HCT116 (cell line): ENCODE measurements around the gene PCDHGB5. TPM values are rescaled to one million over a fixed set of nuclear protein-coding genes. Genes with fewer than 3 reads are reported as not detected.

Experiments
- ATAC-seq: fragments of 200-7000 bp; cut with Tn5 transposase; 2 replicates; pipeline ENCODE4 v1.9.1; 2020; ENCODE audit warnings: mild to moderate bottlenecking, moderate library complexity
- BruUV-seq: library from RNA; stranded (reverse); fragments of 400-500 nt; replicated peaks from 2 replicates; lab custom pipeline; 2021; lab: Mats Ljungman, UMichigan
- CTCF ChIA-PET: fragments of 300-600 bp; sonication (Branson Sonifier 250); formaldehyde crosslinking; loops from one replicate; lab custom pipeline; 2021; ENCODE audit warnings: antibody characterized with exemption; lab: Charles Lee
- POLR2A ChIA-PET: fragments of 300-600, 350-600 bp; sonication (Branson Sonifier 250); formaldehyde crosslinking; loops from one replicate; lab custom pipeline; 2021; ENCODE audit warnings: antibody characterized with exemption; lab: Charles Lee
- RAD21 ChIA-PET, 2 experiments: fragments of 300-600 bp; sonication (Branson Sonifier 250); formaldehyde crosslinking; loops; one replicate each; lab custom pipeline; 2023; ENCODE audit warnings: low total read pairs in 2 of 2; ENCODE audit not compliant: uncharacterized antibody in 2 of 2, unreplicated experiment in 2 of 2, low non-redundant PET in 1 of 2; lab: Charles Lee
- DNase-seq: peaks from one replicate; pipeline ENCODE4 v3.0.0-alpha.2; 2010; ENCODE audit warnings: low read depth, low spot score
- H2AFZ ChIP-seq: fragments of 200-600 bp; shearing (Covaris generic), sonication (generic); 2 replicates; pipeline ENCODE4 v1.6.1; 2017; ENCODE audit warnings: low read depth, mixed run types, mixed read lengths, antibody characterized with exemption, low read length; ENCODE audit not compliant: poor library complexity, severe bottlenecking
- H3K27ac ChIP-seq: 2 replicates; pipeline ENCODE4 v1.5.1; 2012; ENCODE audit warnings: low read depth, low read length
- H3K27me3 ChIP-seq: fragments of 200-600 bp; sonication (generic); 2 replicates; pipeline ENCODE4 v1.6.1; 2016; ENCODE audit warnings: mixed run types, low read length, mixed read lengths; ENCODE audit not compliant: insufficient read depth
- H3K36me3 ChIP-seq, 2 experiments: fragments of 200-500 bp in 1 of 2; fragments of 200-600 bp in 1 of 2; sonication (Bioruptor generic) in 1 of 2; sonication (generic) in 1 of 2; 2 replicates each; pipeline versions ENCODE4 v1.5.1 to v1.6.1; 2014 to 2016; ENCODE audit warnings: low read length in 2 of 2, inconsistent platforms in 1 of 2, mixed read lengths in 1 of 2, mixed run types in 1 of 2; ENCODE audit not compliant: insufficient read depth in 2 of 2, control insufficient read depth in 1 of 2
- H3K4me1 ChIP-seq, 2 experiments: fragments of 200-600 bp in 1 of 2; sonication (generic) in 1 of 2; 2 replicates each; pipeline versions ENCODE4 v1.5.1 to v1.6.1; 2012 to 2017; ENCODE audit warnings: low read length in 2 of 2, inconsistent platforms in 1 of 2, mild to moderate bottlenecking in 1 of 2, mixed read lengths in 1 of 2, mixed run types in 1 of 2, moderate library complexity in 1 of 2; ENCODE audit not compliant: insufficient read depth in 2 of 2, control insufficient read depth in 1 of 2
- H3K4me2 ChIP-seq: fragments of 200-600 bp; sonication (generic); 2 replicates; pipeline ENCODE4 v1.6.1; 2017; ENCODE audit warnings: mixed run types, low read length, mixed read lengths
- H3K4me3 ChIP-seq, 2 experiments: fragments of 200-600 bp in 1 of 2; sonication (generic) in 1 of 2; replicated peaks in 1 of 2; 2 replicates each; pipeline ENCODE4 v1.5.1; 2011 to 2016; ENCODE audit warnings: low read length in 2 of 2, control low read depth in 1 of 2, low read depth in 1 of 2, mild to moderate bottlenecking in 1 of 2, mixed read lengths in 1 of 2, mixed run types in 1 of 2
- H3K79me2 ChIP-seq: fragments of 200-600 bp; sonication (generic); 2 replicates; pipeline ENCODE4 v1.6.1; 2017; ENCODE audit warnings: mild to moderate bottlenecking, mixed run types, low read length, moderate library complexity, mixed read lengths; ENCODE audit not compliant: insufficient read depth
- H3K9ac ChIP-seq: fragments of 200-600 bp; sonication (generic); 2 replicates; pipeline ENCODE4 v1.6.1; 2016; ENCODE audit warnings: low read length, mixed read lengths
- H3K9me2 ChIP-seq: fragments of 200-600 bp; sonication (generic), shearing (Covaris generic); 2 replicates; pipeline ENCODE4 v1.6.1; 2017; ENCODE audit warnings: mixed run types, mild to moderate bottlenecking, moderate library complexity; ENCODE audit not compliant: insufficient read depth
- H3K9me3 ChIP-seq, 2 experiments: fragments of 200-500 bp in 1 of 2; fragments of 200-600 bp in 1 of 2; sonication (Bioruptor generic) in 1 of 2; sonication (generic) in 1 of 2; 2 replicates each; pipeline ENCODE4 v1.6.1; 2014 to 2017; ENCODE audit warnings: low read length in 2 of 2, mixed read lengths in 2 of 2, inconsistent platforms in 1 of 2, low read depth in 1 of 2, mild to moderate bottlenecking in 1 of 2, mixed run types in 1 of 2, moderate library complexity in 1 of 2; ENCODE audit not compliant: control insufficient read depth in 1 of 2, insufficient read depth in 1 of 2
- H4K20me1 ChIP-seq: fragments of 200-600 bp; sonication (generic), shearing (Covaris generic); 2 replicates; pipeline ENCODE4 v1.6.1; 2017; ENCODE audit warnings: mixed run types, mild to moderate bottlenecking, moderate library complexity; ENCODE audit not compliant: insufficient read depth
- CBX3 ChIP-seq: IDR thresholded peaks from 2 replicates; pipeline ENCODE4 v1.6.1; 2012; ENCODE audit warnings: low read depth
- EGR1 ChIP-seq: IDR thresholded peaks from 2 replicates; pipeline ENCODE4 v1.6.1; 2012; ENCODE audit warnings: low read depth
- ELF1 ChIP-seq: IDR thresholded peaks from 2 replicates; pipeline ENCODE4 v1.6.1; 2012; ENCODE audit warnings: low read depth, borderline replicate concordance
- EZH2 ChIP-seq: fragments of 200-600 bp; sonication (generic); IDR thresholded peaks from 2 replicates; pipeline ENCODE4 v1.6.1; 2017; ENCODE audit warnings: antibody characterized with exemption, mixed run types
- EZH2phosphoT487 ChIP-seq: fragments of 200-600 bp; IDR thresholded peaks from 2 replicates; pipeline ENCODE4 v1.6.1; 2018; ENCODE audit warnings: antibody characterized with exemption, borderline replicate concordance
- JUND ChIP-seq: IDR thresholded peaks from 2 replicates; pipeline ENCODE4 v1.6.1; 2012
- POLR2AphosphoS5 ChIP-seq: IDR thresholded peaks from 2 replicates; pipeline ENCODE4 v1.6.1; 2011; ENCODE audit warnings: mild to moderate bottlenecking, low read depth, low read length, moderate library complexity
- ZNF274 ChIP-seq: fragments of 200-500 bp; sonication (Bioruptor generic); IDR thresholded peaks from 2 replicates; pipeline ENCODE4 v1.6.1; 2014; ENCODE audit warnings: mild to moderate bottlenecking, low read depth, low read length, inconsistent platforms
- intact Hi-C: fragments of 100-400 bp; cut with micrococcal nuclease; formaldehyde crosslinking; loops from 2 replicates; pipeline ENCODE4 v1.10.0; 2022
- total RNA-seq: library from RNA; stranded (reverse); gene quantifications from one replicate; pipeline ENCODE4 v1.2.1, GENCODE V29; 2021; ENCODE audit not compliant: unreplicated experiment
- TF ChIP-seq, protein P1 (sequence below), 3 experiments: fragments of 200-600 bp in 1 of 3; sonication (generic) in 1 of 3; IDR thresholded peaks in 2 of 3; conservative IDR thresholded peaks in 1 of 3; 2 replicates each; pipeline ENCODE4 v1.5.1; 2012 to 2017; ENCODE audit warnings: low read depth in 2 of 3, low read length in 2 of 3, antibody characterized with exemption in 1 of 3, borderline replicate concordance in 1 of 3, control low read depth in 1 of 3, mild to moderate bottlenecking in 1 of 3, mixed read lengths in 1 of 3, mixed run types in 1 of 3, moderate library complexity in 1 of 3; ENCODE audit not compliant: insufficient read depth in 1 of 3
- TF ChIP-seq, protein P2 (sequence below): IDR thresholded peaks from 2 replicates; pipeline ENCODE4 v1.6.1; 2012; ENCODE audit warnings: low read depth
- TF ChIP-seq, protein P3 (sequence below): IDR thresholded peaks from 2 replicates; pipeline ENCODE4 v1.6.1; 2012

Gene PCDHGB5
- total RNA-seq, 1 experiment from 2014 or later, result 0.15 TPM

DNA sequence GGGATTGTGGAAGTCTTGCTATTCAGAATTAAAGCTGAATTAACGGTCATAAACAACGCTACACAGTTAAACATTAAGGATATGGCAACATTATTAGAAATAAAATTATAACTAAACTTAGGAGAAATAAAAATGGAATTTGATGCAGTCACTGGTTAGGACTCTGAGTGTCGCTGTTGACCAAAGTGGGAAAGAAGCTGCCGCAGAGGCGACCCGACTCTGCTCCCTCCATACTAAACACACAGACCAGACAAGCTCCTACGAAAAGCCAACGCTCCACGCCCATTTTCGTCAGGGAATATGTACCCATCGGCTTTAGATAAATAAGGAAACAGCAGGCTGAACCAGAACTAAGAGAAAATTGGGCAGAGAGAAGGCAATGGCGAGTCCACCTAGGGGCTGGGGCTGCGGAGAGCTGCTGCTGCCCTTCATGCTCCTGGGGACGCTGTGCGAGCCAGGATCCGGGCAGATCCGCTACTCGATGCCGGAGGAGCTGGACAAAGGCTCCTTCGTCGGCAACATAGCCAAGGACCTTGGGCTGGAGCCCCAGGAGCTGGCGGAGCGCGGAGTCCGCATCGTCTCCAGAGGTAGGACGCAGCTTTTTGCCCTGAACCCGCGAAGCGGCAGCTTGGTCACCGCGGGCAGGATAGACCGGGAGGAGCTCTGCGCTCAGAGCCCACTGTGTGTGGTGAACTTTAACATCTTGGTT lies 33.6 kb upstream of the PCDHGB5 start, which contains the start of gene PCDHGA5:
TSS of gene PCDHGA5 (plus strand) at position 211 of the 709 bp plus-strand sequence. CDS start at position 380, 169 bp downstream.
- intact Hi-C loops, result no loop called here
- no peak within 1 kb of the TSS for H2AFZ ChIP-seq
- H3K27me3 ChIP-seq, result no peaks in the 10 kb centered on the region
- no peak within 1 kb of the TSS for H3K9ac ChIP-seq
- no peaks in the 10 kb centered on the region for H4K20me1 ChIP-seq
- no peak within 1 kb of the TSS for H3K27ac ChIP-seq
- RAD21 ChIA-PET, result no interaction called here
- POLR2A ChIA-PET, result no interaction called here
- no peaks in the 10 kb centered on the region for H3K36me3 ChIP-seq
- no peaks in the 10 kb centered on the region for H3K4me1 ChIP-seq
- BruUV-seq, result no TSS peak
- ATAC-seq, result no peak
- CTCF ChIA-PET, result interaction anchor here (1.0 to 1.1 kb wide), 2 partner anchors 44 to 200 kb away, joined by 3 read pairs; partner anchors contain the start of gene TAF7
- peaks cover 5 to 6% of the 10 kb centered on the region in 2 experiments; a peak in 2 of 4 replicates for H3K9me3 ChIP-seq
- TF ChIP-seq CBX3, result no peak
- TF ChIP-seq JUND, result no peak
- no peak for TF ChIP-seq EZH2phosphoT487
- TF ChIP-seq, protein P1, sequence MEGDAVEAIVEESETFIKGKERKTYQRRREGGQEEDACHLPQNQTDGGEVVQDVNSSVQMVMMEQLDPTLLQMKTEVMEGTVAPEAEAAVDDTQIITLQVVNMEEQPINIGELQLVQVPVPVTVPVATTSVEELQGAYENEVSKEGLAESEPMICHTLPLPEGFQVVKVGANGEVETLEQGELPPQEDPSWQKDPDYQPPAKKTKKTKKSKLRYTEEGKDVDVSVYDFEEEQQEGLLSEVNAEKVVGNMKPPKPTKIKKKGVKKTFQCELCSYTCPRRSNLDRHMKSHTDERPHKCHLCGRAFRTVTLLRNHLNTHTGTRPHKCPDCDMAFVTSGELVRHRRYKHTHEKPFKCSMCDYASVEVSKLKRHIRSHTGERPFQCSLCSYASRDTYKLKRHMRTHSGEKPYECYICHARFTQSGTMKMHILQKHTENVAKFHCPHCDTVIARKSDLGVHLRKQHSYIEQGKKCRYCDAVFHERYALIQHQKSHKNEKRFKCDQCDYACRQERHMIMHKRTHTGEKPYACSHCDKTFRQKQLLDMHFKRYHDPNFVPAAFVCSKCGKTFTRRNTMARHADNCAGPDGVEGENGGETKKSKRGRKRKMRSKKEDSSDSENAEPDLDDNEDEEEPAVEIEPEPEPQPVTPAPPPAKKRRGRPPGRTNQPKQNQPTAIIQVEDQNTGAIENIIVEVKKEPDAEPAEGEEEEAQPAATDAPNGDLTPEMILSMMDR (IDR thresholded peaks at IDR 0.05 in 2 of 3, conservative IDR thresholded peaks at IDR 0.05 in 1 of 3; ENCODE audit: borderline replicate concordance in 1 of 3, insufficient read depth in 1 of 3, low read depth in 2 of 3, low read length in 2 of 3), result no peak
- no peak for TF ChIP-seq EGR1
- TF ChIP-seq, protein P2, sequence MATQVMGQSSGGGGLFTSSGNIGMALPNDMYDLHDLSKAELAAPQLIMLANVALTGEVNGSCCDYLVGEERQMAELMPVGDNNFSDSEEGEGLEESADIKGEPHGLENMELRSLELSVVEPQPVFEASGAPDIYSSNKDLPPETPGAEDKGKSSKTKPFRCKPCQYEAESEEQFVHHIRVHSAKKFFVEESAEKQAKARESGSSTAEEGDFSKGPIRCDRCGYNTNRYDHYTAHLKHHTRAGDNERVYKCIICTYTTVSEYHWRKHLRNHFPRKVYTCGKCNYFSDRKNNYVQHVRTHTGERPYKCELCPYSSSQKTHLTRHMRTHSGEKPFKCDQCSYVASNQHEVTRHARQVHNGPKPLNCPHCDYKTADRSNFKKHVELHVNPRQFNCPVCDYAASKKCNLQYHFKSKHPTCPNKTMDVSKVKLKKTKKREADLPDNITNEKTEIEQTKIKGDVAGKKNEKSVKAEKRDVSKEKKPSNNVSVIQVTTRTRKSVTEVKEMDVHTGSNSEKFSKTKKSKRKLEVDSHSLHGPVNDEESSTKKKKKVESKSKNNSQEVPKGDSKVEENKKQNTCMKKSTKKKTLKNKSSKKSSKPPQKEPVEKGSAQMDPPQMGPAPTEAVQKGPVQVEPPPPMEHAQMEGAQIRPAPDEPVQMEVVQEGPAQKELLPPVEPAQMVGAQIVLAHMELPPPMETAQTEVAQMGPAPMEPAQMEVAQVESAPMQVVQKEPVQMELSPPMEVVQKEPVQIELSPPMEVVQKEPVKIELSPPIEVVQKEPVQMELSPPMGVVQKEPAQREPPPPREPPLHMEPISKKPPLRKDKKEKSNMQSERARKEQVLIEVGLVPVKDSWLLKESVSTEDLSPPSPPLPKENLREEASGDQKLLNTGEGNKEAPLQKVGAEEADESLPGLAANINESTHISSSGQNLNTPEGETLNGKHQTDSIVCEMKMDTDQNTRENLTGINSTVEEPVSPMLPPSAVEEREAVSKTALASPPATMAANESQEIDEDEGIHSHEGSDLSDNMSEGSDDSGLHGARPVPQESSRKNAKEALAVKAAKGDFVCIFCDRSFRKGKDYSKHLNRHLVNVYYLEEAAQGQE, result no peak
- TF ChIP-seq, protein P3, sequence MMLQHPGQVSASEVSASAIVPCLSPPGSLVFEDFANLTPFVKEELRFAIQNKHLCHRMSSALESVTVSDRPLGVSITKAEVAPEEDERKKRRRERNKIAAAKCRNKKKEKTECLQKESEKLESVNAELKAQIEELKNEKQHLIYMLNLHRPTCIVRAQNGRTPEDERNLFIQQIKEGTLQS, result no peak
- TF ChIP-seq ELF1, result no peak
- TF ChIP-seq POLR2AphosphoS5, result no peak
- TF ChIP-seq ZNF274, result no peak
- no peak for TF ChIP-seq EZH2
- H3K79me2 ChIP-seq, result no peaks in the 10 kb centered on the region
- H3K4me2 ChIP-seq, result no peak within 1 kb of the TSS
- DNase-seq, result no peak
- H3K4me3 ChIP-seq, result no peak within 1 kb of the TSS
- no peaks in the 10 kb centered on the region for H3K9me2 ChIP-seq
